WERI-Rb-1 (cell line): ENCODE data around the gene TMEM208.

Experiments used
- DNase-seq: peaks from one replicate; pipeline ENCODE4 v3.0.0-alpha.2; 2020
- H3K27ac ChIP-seq: fragments of 250-450 bp; sonication (Bioruptor Pico); 2 replicates; pipeline ENCODE4 v1.5.1; 2020; ENCODE audit warnings: mild to moderate bottlenecking, moderate library complexity
- H3K27me3 ChIP-seq: fragments of 250-450 bp; sonication (Bioruptor Pico); 2 replicates; pipeline ENCODE4 v1.5.1; 2021; ENCODE audit warnings: mild to moderate bottlenecking, low read depth, moderate library complexity; ENCODE audit not compliant: insufficient read depth, severe bottlenecking
- H3K36me3 ChIP-seq: fragments of 250-450 bp; sonication (Bioruptor Pico); 2 replicates; pipeline ENCODE4 v1.5.1; 2020; ENCODE audit warnings: mild to moderate bottlenecking, moderate library complexity
- H3K4me3 ChIP-seq: 2 replicates; pipeline ENCODE4 v1.5.1; 2011; ENCODE audit warnings: low read depth, mild to moderate bottlenecking, control low read depth, low read length
- H3K9me3 ChIP-seq: fragments of 250-450 bp; sonication (Bioruptor Pico); 2 replicates; pipeline ENCODE4 v1.5.1; 2021; ENCODE audit warnings: mild to moderate bottlenecking, moderate library complexity; ENCODE audit not compliant: severe bottlenecking
- TF ChIP-seq, protein P1 (sequence below): IDR thresholded peaks from 2 replicates; pipeline ENCODE4 v1.5.1; 2011; ENCODE audit warnings: low read depth, mild to moderate bottlenecking, control low read depth, inconsistent platforms, low read length

Gene TMEM208

DNA sequence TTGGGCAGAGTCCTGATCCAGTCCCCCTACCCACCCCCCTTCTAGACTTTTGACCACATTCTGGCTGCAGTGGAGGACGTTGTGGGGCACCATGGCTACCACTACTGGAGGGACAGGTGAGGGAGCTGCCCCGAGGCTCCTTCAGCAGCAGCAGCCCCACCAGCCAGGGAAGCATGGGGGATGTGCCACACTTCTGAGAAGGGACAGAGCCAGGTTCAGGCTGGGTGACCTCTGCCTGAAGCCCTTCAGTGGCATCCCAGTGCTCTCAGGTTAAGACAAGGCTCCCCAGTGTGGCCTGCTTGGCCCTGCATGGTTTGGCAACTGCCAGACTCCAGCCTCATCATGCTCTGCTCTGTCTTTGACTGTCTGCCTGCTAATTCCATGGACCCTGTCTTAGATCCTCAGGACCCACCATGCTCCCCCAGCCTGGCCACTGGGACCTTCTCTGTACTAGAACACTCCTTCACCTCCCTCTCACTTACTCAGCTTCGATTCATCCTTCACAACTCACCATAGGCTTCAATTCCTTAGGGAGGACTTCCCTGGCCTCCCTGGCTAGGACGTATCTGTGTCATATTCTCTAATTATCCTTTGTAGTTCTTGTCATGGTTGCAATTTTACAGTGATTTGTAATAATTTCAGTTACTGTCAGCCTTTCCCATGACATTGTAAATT lies 30.7 kb downstream of the TMEM208 start:
- no peak for DNase-seq
- Histone ChIP-seq H3K27ac (no peak overlapping the region), H3K36me3 (no peaks in the 10 kb centered on the region; the same call in 1 of the 2 replicates), H3K9me3 (no peaks in the 10 kb centered on the region), H3K27me3 (no peaks in the 10 kb centered on the region), H3K4me3 (no peak overlapping the region)
- TF ChIP-seq, protein P1, sequence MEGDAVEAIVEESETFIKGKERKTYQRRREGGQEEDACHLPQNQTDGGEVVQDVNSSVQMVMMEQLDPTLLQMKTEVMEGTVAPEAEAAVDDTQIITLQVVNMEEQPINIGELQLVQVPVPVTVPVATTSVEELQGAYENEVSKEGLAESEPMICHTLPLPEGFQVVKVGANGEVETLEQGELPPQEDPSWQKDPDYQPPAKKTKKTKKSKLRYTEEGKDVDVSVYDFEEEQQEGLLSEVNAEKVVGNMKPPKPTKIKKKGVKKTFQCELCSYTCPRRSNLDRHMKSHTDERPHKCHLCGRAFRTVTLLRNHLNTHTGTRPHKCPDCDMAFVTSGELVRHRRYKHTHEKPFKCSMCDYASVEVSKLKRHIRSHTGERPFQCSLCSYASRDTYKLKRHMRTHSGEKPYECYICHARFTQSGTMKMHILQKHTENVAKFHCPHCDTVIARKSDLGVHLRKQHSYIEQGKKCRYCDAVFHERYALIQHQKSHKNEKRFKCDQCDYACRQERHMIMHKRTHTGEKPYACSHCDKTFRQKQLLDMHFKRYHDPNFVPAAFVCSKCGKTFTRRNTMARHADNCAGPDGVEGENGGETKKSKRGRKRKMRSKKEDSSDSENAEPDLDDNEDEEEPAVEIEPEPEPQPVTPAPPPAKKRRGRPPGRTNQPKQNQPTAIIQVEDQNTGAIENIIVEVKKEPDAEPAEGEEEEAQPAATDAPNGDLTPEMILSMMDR: no peak

DNA sequence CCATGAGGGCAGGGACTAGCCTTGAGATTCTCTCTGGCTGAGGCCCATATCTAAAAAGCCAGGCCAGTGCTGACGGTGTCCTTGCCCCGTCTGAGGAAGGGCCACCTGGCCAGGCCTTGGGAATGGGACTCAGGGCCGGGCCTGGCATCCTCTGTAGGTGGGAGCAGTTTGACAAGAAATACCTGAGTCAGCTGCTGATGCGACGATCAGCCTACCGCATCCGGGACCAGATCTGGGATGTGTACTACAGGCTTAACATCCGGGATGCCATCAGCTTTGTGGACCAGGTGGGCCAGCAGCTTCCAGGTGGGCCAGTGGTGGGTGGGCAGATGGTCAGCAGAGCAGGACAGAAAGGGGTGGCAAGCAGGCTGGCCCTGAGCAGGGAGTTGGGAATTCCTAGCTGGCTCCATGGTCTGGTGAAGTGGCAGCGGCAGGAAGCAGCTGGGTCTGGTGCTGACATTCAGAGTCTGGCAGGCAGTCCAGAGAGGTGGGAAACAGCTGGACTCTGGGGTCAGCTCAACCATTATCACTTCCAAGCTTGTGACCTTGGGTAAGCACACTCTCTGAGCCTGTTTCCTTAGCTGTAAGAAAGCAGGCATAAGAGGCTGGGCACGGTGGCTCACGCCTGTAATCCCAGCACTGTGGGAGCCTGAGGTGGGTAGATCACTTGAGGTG lies 31.4 kb downstream of the TMEM208 start:
- no peak overlapping the region for H3K4me3 ChIP-seq
- H3K9me3 ChIP-seq: no peaks in the 10 kb centered on the region
- no peak overlapping the region for H3K27ac ChIP-seq
- DNase-seq: no peak
- TF ChIP-seq, protein P1: no peak
- no peaks in the 10 kb centered on the region for H3K27me3 ChIP-seq
- H3K36me3 ChIP-seq: no peaks in the 10 kb centered on the region; the same call in 1 of the 2 replicates

GRCh38 chr16:67259705-67260104 lies 32.8 kb downstream of the TMEM208 start:
- DNase-seq: peak; percentile 88
- no peaks in the 10 kb centered on the region for H3K9me3 ChIP-seq

DNA sequence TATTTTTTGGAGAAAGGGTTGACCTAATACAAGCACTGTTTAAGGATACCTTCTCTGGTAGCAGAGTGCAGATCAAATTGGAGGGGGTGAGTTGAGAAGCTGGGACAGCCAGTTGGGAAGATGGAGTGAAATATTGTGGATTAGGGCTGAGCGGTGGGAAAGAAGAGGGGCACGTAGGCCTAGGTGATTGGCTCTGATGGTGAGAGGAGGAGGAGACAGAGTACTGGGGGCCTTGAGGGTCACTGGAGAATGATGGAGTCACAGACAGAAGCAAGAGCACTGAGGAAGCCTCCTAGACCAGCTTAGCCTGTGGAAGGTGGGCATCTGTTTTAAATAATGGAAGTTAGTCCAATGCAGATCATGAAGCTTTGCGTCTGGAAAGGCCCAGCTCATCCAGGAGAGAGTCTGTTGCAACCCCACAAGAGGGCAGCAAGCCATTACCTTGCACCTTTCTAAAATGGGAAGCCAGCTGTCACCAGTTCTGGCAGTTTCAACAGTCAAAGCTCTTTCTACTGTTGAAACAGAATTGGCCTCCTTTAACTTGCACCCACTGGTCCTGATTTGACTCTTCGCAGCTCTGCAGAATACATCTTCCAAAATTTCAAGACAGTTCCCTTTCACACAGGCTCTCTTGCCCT lies 33.6 kb downstream of the TMEM208 start:
- H3K36me3 ChIP-seq: no peaks in the 10 kb centered on the region; the same call in 1 of the 2 replicates
- TF ChIP-seq, protein P1: peak; percentile 87
- H3K27ac ChIP-seq: peak overlapping the region; percentile 76
- no peak overlapping the region for H3K4me3 ChIP-seq
- no peaks in the 10 kb centered on the region for H3K27me3 ChIP-seq
- H3K9me3 ChIP-seq: no peaks in the 10 kb centered on the region
- DNase-seq: peak; percentile 73

More at GRCh38 chr16:67259705-67260104, 32.8 kb downstream of the TMEM208 start:
- H3K27me3 ChIP-seq: no peaks in the 10 kb centered on the region
- H3K27ac ChIP-seq: peak overlapping the region; percentile 76
- TF ChIP-seq, protein P1: peak; percentile 9; the same call in 1 of the 2 replicates
- no peaks in the 10 kb centered on the region; the same call in 1 of the 2 replicates for H3K36me3 ChIP-seq
- no peak overlapping the region for H3K4me3 ChIP-seq

DNA sequence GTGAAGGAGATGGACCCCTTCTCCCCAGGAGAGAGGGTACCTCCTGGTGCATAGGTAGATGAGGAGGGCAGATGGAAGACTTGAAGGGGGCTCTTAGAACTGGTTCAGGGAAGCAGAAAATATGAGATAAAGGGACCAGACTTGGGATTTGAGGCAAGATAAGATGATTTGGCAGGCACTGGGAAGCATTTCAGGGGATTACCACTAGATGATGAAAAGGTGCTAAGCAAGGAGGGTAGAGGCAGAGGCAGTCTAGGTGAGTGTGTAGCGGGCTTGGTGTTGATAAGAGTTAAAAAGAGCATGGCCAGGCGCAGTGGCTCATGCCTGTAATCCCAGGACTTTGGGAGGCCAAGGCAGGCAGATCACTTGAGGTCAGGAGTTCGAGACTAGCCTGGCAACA lies 36.3 kb downstream of the TMEM208 start:
- Histone ChIP-seq H3K4me3 (no peak overlapping the region), H3K27ac (no peak overlapping the region), H3K36me3 (no peaks in the 10 kb centered on the region), H3K9me3 (no peaks in the 10 kb centered on the region), H3K27me3 (no peaks in the 10 kb centered on the region)
- no peak for DNase-seq
- TF ChIP-seq, protein P1: no peak
